HG02973 (cell line): ENCODE data around the gene STK32A.

Source experiments
- ATAC-seq: cut with Tn5 transposase; IDR thresholded peaks from one replicate; pipeline ENCODE4 v1.9.1; 2021; ENCODE audit warnings: moderate library complexity; ENCODE audit not compliant: unreplicated experiment

STK32A gene

DNA sequence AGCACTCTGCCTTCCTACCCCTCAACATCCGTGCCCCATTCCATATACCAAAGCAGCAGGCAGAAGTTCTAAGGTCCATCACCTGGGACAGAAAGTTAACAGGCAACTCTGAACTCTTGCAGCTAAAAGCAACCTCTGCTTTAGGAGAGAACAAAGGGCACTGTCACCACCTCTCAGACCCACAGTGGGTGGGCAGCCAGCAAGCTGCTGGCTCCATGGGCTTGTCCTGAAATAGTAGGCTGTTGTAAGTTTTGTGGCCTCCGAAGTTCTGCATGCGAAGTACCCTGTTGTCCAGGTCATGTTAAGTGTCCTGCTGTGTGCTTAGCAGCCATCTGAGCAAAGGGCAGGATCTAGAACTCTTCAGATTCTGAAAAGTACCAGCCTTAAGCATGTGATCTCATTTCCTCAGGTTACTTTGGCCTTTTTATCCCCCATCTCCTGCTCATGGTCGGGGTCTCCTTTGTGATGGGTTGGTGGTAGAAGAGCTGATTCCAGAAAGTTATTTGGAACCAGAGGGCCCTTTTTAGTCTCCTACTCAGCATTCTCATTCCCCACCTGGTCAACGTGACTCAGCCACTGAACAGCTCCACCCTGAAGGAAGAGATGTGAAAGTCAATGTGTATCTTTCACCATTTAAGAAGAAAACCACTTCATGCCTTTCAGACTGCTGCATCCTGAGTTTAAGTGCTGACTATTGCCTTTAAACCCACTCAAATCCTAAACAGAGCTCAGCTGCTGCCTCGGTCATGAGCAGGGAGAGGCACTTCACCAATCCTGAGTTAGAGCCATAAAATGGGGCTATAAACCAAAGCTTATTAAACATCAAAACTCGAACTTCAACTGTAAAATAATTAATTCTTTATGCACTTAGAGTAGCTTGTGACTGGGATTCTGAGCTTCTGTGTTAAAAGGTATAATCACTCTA lies 153.6 kb downstream of the STK32A start:
- no peak for ATAC-seq

DNA sequence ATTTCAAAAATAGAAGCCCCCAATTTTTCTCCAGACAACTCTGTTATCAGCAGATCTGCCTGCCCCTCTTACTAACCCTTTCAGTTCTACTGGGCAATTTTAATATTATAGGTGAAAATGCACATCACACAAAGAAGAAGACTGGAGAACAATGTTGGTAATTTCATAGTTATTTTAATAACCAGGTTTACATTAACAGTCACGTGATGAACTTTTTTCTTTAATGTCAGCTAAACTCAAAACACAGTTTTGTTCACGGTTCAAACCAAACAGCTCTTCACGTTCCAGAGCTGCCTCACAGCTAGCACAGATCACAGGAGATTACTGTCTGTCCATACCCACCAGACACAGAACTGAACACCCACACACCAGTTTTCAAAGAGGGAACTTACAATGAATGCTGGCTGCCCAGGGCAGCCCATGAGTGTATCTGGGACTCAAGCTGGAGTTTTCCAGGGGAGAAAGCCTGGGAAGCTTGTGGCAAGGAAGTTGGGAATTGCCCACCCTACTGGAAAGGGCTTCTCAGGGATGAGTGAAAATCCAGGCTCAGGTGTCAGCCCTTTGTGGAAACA lies 155.9 kb downstream of the STK32A start:
- no peak for ATAC-seq

DNA sequence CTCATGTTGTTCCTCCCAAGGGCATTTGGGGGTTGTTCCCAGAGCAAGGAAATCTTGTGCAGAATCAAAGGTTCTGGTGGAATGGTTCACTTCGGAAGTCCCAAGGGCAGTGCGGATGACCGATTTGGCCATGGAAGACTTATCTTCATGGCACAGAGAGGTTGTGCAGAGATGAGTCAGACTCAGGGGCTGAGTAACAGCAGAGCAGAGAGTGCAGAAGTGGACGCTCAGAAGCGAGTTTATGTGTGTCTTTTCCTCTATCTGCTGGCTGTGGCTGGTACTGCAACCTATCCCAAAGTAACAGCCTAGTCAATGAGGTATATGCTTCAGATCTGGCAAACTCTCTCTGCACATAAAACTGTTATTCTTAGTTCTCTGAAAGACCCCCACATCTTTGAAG lies 157.0 kb downstream of the STK32A start:
- ATAC-seq, result peak; percentile 86

DNA sequence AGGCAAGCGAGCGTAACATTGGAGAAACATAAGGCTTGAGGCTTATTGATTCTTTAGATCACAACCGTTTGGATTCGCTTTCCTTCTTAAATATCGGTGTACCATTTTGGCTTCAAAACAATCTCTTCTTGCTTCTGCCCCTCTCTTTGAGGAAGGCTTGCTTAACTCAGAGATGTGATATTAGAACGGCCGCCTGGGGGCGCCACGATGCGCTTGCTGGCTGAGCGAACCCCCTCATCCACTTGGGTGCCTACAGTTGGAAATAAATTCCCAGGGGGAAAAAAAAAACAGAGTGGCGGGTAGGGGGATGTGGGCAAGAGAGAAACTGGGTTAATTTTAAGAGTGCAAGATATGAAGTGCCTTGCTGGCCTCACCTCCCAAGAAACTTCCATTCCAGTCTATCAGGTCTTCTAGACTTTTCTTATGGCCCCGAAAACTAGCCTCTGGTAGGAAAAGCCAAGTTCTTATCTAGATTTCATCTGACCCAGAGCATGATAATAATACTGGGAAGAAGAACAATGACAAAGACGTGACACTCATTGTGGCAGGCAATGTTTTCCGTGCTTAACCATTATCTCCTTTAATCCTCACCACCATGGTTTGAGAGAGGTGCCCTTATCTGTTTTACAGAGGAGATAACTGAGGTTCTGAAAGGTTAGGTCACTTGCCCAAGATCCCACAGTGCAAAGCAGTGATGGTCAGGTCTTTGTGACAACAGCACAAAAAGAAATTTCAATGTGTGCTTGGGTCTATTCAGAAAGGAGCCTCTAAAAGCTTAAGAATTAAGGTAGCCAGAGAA lies 159.2 kb downstream of the STK32A start:
- ATAC-seq, result no peak

DNA sequence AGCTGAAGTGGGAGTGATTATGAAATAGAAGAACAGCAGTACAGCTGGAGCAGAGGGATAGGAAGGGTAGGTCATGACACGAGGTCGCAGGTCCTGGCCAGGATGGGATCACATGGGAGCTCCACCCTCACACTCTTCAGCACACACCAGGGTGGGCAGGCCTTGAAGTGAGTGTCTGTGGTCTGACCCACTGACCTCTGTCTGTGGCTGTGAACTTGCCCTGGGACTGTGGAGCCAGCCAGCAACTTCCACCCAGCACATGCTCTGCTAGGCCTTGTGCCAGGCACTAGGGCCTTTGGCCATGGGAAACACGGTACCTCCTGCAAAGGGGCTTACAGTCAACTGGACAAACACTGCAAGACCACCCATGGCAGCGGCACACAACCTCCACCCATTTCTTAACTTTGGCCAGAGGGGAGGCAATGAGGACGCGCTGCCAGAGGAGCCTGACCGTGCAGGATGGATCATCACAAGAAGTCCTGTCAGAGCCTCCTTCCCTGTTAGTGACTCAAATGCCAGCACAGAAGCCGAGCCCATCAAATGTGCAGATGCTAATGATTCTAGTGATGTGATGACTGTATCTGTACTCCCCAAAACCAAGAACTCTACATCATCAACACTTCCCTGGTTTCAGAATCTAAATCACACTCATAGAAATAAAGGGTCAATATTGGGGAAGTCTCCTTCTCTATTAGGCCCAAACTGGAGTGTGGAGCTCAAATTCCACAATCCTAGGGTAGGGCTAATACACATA lies 161.4 kb downstream of the STK32A start:
- ATAC-seq, result no peak

DNA sequence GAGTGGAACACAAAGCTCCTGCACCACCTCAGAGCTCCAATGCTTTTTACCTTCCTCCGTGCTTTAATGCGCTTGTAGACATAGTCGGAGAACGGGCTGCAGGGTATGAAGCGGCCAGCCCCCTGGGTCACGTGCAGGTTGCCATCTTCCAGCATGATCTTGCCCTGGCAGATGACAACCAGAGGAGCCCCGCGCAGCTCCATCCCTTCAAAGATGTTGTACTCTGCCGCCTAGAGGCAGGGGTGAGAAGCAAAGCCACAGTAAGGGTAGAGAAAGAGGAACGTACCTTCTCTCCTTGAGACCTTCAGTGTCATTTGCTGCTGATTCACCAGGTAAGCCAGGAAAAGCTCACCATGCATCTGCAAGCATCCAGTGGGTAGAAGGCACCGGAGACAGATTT lies 162.8 kb downstream of the STK32A start:
- ATAC-seq, result no peak

DNA sequence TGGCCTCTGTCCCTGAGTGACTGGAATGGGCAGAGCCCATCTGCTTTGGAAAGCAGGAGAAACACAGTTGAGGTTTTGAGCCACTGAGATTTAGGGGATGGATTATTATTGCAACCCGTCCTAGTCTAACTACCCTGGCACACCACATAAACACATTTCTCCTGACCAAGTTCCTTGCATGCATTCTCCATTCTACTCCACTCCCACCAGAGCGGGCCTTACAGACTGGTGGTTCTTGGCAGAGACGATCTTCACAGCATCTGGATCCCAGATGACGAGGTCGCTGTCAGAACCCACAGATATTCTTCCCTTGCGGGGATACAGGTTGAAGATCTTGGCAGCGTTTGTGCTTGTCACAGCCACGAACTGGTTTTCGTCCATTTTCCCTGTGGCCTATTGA lies 164.0 kb downstream of the STK32A start:
- ATAC-seq, result no peak

DNA sequence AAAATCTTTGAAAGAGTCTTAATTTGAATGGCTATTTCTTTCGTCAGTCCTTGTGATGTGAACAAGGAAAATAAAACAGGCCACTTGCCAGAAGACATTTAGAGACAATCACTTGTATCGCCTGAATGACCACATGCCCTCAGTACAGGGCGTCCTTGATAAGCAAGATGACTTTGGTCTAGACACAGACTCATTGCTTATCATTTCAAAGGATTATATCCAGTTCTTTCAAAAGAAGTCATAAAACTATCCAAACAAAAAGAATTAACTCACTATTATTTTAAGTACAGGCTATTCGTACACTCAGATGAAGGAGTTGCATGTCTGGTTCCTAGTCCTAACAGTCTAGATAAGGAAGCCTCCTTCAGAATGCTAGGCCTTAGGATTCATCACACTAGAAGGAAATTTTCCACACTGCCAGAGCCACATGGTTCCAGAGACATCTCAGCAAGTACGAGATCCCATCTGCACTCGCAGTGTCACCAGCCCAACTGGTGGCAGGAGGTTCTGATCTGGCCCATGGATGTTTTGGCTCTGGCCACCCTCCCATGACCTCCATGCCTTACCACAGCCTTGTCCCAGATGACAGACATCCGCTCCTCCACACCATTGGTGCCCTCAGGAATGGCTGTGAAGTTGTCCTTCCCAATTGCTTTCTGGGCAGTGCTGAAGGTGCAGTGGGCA lies 165.4 kb downstream of the STK32A start:
- ATAC-seq, result no peak

DNA sequence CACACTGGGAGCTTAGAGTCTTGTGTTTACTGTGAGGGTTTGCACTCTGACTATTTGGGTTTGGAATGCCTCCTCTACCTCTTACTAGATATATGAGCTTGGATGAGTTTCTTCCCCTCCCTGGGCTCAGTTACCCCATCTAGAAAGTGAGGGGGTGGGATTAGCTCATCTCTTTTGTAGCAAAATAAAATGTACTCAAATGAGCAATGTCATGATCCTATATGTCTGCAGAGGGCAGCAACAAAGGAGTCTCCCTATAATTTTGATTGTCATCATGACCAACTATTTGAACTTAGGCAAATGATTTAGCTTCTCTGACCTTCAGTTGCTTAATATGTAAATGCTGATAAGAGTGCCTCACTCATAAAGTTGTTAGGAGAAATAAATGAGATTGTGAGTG lies 166.1 kb downstream of the STK32A start:
- ATAC-seq, result no peak

DNA sequence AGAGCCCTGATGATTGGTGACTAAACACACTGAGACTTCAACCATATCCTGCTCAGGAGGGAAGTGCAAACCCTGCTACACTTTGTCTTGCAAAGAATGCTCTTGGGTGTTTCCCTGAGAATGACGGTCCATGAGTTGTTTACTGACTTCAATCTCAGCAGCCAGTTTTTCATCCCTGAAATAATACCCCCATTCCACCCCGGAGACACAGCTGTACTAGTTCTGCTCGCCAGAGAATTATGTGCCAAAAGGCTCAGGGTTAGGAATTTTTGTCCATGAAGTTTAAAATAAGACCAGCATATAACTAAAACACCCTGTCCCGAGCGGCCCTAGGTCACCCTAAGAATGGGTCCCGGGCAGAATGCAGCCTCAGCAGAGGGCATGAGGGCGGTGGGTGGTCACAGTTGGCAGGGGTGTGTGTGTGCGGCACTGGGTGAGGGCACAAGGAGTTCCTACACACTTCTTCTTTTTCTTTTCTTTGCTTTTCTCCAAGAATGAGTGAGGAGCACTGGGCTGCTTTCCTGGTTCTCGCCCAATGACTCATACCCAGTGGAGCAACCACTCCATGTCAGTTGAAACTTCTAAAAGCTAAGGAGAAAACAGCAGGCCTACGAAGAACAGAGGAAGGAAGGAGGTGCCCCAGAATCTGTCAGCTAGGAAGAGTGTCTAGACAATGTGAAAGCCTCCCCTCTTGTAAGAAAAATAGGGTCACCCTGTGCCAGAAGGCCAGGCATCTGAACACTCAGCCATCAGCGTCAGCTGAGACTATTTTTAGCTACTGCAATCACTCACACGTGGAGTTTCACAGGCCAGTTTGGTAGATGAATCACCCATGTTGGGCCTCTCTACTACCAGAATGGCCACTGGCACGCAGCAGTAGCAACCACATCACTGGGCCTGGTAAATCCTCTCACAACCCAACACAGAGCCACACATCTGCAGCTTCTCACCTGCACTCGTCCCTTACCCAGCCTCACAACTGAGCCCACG lies 169.1 kb downstream of the STK32A start:
- ATAC-seq, result peak; percentile 94

DNA sequence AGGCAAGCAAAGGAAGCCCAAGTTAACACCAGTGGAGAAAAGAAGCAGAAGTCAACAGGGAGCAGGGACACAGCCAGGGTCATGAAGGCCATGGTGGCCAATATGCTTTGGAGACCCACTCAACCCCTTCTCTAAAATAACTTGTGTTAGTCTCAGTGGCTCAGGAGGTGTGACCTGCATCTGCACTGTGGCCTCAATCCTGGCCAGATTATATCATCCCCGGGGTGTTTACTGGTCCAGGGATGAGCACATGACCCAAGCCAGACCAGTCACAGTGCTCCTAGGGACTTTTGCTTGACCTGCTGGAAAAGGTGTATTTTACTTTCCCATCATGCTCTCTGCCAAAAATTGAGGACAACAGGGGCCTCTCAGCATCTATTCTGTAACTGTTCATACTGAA lies 169.9 kb downstream of the STK32A start:
- ATAC-seq, result no peak

DNA sequence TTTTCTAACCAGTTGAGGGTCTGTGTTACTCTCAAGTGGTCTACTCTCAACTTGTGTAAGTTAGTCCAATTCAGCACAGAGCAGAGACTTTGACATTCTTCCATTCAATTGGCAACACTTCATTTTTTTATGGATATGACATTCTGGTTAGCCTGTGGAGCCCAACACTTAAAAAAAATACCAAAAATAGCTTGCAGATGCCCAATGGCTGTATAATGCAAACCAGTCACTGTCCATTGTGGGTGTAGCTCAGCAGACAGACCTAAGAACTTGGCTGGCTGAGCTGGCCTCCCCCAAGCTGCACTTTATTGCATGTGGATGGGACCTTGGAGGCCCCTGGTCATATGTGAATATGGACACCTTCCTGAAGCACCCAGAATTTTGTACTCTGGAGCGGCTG lies 171.8 kb downstream of the STK32A start:
- no peak for ATAC-seq

DNA sequence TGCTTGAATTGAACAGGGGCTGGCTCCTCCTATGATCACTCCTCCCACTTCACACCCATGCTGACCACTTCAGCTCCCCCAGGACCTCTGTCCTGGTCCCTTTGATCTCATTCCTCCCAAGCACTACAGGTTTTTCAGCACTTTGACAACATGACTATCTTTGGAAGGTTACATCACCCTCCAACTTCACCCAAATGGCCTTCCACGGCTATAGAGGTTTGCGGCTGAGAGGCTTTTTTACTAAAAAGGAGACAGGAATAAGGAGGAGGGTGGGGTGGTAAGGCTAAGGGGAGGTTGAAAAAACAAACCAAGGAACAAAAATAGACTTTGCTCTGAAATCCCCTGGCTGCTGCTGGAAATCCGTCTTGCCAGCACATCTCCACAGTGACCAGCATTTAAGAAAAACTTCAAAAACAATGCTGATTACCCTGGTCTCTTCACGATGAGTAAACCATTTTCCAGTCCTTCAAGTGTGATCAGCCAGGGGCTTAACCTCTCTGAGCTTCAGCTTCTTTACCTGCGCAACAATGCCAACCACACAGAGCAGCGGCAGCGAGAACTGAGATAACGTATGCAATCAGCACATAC lies 172.4 kb downstream of the STK32A start:
- no peak for ATAC-seq

DNA sequence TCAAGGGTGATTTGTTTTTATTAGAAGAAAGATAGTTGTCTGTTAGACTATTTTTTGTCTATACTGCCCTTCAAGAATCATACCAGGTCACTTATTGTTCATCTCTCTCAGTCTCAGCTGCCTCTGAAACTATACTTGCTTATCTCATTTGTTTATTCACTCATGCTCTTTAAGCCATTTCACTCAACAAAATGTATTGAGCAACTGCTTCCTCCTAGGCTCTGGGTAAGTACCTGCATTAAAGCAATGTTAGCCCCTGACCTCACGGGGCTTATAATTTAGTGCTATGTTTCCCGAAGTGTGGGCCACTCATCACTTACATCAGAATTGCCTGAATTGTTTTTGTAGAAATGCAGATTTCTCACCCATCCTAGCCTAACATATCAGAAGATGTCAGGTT lies 174.2 kb downstream of the STK32A start:
- no peak for ATAC-seq

DNA sequence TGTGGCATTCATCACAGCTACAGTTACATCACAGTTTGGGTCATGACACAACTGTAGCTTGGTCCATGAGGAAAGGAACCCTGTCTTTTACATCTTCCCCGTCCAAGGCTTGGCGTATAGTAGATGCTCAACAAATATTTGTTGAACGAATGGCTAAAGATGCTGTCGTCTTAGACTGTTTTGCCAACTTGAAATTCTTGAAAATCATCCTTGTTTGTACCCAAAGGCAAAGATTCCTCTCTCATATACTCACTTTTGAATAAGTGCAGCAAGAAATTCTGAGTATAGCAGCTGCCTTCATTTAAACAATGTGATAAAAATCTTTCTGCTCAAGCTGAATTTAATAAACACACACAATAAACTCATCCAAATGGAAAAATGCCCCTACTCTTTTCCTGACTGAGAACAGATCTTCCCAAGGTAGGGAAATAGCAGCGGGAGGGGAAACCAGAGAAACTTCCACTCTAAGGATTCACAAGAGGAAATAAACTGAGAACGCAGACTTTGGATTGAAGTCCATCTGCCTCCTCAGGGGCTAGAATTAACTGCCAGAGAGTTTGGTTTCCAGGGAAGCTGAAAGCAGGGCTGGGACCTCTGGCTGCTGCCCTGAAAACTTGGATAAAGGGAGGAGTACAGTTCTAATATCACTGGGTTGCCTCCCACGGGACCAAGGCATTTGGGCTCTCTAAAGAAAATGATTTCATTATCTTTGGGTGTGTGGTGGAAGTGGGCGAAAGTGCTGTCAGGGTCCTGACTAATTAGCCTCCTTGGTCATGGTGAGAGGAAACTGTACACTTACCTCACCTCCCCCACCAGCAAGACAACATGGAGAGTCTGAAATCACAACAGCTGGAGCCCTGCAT lies 175.9 kb downstream of the STK32A start:
- ATAC-seq, result no peak

DNA sequence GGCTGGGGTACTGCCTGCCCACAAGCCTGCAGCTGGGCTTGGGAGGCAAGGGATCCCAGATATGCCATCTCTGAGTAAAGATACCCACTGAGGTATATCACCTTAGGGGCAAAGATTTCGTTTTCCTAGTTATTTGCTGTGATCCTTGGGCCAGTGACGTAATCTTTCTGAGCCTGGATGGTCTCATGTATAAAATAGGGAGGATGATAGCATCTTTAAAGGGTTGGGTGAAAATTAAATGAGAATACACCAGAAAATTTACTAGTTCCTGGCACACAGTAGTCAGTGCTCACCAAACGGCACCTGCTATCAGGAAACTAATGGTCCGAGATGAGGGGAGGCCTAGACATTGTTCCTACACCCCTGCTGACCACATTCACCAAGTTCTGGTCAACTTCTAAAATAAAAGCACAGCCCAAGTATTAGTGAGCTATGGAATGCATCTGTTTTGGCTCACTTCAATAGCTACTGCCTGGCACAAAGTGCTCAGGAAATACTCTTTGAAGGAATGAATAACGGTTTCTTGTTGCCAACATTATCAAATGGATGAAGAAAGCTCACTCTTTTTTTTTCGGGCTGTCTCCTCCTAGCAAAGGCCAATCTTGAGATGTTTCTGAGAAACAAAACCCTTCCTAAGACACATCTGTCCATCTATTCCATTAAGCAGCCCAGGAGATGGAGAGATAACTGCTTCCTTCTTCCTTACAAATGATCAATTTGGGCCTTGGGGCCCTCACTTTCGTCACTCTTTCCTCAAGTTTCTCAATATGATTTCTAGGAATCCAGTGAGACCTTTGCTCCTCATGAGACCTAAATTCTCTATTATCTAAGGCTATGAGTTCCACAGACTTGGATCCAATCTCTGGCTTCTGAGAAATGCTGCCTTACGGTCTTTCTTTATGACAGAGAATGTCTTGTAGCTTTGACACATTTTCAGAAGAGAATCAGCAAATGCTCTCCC lies 176.8 kb downstream of the STK32A start:
- ATAC-seq, result no peak

DNA sequence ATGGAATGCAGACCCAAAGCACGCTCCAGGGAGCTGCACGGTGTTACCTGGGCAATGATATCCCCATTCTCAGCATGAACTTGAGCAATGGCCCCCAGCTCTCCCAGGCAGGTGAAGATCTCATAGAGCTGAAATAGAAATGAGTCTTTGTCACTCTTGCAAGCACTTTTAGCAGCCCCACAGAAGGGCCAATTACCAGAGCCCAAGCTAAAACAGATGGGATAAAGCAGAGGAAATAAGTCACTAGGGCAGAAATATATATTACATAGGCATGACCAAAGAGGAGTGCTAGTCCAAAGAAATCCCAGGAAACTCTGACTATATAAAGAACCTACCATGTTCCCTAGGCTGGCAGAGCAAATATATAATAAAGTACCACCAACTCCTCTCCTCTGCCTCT lies 177.7 kb downstream of the STK32A start:
- ATAC-seq, result no peak
